ENCODE measurements around the gene SERP2. TPM values are rescaled to one million over a fixed set of nuclear protein-coding genes. Genes with fewer than 3 reads are reported as not detected.

The SERP2 gene
- total RNA-seq, 1 donor from 2014 or later = 10.6 TPM

DNA sequence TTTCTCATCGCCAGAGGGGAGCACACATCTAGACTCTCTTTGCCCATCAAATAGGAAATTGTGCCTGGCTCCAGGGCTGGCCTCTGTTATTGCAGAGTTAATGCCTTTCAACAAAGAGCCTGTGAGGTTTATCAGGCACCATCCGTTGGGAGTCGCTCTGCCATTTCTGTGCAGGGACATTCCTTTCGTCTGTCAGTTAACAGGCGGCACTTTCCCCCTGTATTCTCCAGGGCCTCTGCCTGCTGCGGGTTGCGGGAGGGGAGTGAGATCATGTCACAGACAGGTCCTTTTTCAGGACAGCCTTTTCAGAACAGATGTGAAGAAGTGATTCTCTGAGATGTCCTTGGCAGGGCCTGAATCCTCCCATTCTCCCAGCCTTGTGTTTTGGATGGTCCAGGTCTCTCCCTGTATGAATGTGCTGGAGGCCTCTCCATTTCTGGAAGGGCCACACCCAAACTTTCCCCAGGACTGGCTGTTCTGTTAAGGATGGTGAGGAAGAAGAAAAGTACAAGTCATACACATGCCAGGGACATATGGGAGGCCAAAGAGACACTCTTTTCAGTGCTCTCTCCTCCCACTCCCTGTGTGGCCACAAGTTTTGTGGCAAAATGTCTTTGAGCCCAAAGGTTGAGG, 14.9 kb downstream of the SERP2 start:
- DNase-seq (ENCODE audit: low spot score) = no peak

DNA sequence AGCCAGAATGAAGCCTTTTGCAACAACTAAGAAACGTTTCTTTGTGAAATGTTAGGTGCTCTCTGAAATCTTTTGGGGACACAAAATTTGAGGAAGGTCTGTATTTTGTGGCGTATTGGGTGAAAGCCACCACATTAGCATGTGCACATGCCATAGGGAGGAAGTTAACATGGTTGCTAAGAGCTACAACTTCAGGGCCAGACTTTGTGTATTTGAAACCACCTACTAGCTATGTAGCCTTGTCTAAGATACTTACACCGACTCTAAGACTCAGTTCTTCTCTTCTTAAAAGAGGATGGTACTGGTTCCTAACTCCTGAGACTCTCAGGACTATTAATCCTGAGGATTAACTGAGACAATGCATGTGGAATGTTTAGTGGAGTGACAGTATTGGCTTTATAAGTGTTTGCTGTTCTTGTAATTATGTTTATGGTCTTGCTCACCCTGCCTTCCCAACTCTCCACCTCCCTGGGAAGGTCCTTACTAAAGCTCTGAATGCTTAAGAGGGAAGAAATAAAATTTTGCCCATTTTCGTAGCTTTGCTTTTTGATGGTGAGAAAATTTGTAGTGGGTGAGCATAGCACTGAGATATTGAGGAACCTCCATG, 15.5 kb downstream of the SERP2 start:
- no peak for DNase-seq (ENCODE audit: low spot score)

DNA sequence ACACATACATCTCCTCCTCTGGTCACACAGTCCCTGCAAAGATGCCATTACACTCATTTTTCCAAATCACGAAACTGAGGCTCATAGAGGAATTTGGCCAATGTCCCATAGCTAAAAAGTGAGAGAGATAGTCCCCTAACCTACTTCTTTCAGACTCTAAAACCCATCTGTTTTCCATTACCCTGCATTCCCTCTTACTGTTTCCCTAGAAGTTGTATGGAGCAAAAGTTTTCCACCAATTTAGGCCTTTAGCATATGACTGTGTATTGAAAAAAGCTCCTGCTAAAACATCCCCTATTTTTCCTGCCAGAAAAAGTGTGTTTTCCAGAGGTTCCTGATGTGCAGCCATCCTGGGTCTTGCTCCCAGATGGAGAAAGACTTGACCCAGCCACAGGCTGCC, 16.3 kb downstream of the SERP2 start:
- no peak for DNase-seq (ENCODE audit: low spot score)

DNA sequence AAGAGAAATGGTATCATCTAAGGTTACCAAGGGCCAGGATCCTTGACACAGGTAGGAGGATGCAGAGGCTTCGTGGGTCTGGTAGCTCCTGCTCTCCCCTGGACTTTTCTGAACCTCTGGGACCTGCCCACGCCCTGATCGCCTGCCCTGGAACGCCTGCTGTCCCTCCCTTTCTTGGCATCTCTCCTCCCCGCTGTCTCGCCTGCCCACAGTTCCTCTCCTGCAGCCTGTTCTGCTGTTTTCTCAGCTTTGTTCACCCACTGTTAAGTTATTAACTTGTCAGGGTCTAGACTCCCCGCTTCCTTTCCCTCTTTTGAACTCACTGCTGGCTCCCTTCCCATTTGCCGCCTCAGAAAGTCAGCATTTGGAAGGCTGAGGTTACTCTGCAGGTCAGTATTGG, 19.8 kb downstream of the SERP2 start:
- no peak for DNase-seq (ENCODE audit: low spot score)

DNA sequence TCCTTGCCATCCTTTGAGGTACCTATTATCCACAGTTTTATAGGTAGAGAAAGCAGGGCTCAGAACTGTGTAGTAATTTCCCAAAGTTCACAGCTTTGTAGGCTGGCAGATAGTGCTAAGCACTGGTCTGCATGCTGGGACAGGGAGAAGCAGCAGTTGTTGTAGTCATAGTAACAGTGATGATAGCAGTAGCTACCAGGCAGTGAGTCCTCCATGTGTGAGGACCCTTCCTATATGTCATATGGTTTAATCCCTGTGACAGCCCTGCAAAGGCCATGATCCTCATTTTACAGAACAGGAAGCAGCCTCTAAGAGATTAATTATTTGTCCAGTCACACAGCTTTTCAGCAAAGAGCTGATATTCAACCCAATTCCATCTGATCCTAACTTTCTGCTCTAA, 21.0 kb downstream of the SERP2 start:
- no peak for DNase-seq (ENCODE audit: low spot score)

DNA sequence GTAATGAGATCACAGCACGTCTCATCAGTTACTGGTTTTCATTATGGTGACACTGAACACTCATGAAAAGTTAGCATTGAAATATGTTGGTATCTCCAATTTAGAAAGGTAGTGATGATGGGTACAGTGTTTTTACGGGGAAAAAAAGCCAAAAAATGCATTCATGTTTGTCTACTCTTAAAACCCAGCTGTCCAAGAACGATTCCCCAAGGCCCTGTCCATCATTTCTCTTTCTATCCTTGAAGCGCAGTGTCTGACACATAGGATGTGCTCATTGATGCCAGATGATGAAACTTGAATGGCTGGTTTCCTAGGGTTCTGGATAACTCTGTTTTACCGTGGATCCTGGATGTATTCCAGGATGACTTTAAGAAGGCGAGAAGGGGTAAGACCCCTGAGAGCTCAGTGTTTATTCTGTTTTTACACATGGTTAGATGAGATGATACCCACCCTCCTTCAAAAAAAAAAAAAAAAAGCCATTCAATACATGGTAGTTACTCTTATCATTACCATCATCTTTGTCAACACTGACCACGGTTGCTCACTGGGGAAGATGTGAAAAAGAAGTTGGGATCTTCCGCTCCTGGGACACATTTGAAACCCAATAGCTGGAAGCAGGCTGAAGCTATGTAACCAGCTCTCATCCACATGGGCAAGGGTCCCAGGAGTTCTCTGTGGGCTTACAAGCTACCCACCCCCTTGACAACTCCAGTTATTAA, 22.5 kb downstream of the SERP2 start:
- no peak for DNase-seq (ENCODE audit: low spot score)

DNA sequence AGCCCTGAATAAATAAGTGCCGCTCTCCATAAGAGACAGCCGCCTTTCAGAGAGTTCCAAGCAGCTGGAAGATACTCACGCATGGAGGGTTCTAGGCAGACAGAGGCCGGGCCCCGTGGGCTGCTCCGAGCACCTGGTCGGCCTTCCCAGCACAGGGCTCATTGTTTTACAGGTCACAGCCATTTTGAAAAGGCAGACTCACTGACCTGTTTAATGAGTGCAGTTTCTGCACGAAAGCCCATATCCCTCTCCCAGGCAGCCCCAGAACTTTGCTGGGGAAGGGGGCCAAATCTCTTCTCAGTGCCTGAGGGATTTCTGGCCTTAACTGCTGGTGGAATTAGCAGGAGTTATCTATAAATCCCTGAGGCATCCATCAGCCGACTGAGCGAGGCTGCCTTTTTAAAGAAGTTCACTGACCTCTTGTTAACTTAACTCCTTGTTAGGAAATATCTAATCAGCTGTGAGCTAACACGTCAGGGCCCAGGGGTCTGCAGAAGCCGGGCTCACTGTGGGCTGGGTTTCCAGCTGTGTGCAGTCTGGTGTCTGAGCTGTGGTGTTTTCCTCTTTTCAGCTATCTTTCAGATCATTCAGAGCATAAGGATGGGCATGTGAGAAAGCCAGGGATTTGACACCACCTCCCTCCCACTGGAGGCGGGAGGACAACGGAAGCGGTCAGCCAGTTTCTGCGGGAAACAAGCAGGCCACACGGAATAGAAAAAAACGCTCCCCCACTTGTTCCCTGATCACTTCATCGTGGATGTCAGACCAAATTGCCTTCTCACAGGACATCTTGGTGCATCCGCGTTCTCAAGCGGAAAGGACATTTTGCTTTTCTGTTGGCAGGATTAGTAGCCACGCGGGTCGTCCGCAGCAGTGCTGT, 23.3 kb downstream of the SERP2 start:
- DNase-seq (ENCODE audit: low spot score) = no peak

DNA sequence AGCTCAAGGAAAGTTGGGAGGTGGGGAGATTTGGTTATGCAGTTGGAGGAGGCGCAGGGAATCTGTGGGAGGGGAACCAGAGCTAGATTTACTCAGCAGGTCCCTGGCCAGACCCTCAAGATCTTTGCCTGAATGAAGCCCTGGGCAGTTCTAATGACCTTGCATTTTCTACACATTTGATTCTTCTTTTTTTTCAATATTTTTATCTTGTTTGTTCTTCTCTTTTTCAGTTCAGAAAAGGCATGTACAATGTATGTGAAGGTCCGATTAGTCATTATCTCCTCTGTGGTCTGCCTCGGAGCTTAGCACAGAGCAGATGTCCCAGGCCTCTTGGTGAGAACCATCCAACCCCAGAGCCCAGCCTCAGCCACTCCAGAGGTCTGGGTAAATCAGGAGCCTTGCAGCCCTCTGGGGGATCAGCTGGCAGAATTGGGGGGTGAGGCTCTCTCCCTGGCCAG, 24.2 kb downstream of the SERP2 start:
- no peak for DNase-seq (ENCODE audit: low spot score)

DNA sequence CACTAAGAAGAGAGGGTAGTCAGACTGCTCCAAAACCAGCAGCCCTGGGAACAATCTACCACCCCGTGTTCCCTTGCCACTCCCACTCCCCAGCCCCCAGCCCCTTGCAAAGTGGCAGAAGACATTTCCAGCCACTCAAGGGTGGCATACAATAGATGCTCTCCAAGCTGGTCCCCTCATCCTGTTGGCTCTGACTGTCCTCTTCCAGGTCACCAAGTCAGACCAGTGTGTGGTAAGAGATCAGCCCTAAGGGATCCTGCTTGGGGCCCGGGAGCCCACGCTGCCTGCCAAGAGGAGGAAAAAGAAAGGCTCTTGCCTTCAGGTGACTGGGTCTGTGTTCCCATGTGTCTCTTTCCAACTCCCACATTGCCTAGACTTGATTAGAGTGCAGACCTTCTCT, 25.0 kb downstream of the SERP2 start:
- DNase-seq (ENCODE audit: low spot score) = no peak

DNA sequence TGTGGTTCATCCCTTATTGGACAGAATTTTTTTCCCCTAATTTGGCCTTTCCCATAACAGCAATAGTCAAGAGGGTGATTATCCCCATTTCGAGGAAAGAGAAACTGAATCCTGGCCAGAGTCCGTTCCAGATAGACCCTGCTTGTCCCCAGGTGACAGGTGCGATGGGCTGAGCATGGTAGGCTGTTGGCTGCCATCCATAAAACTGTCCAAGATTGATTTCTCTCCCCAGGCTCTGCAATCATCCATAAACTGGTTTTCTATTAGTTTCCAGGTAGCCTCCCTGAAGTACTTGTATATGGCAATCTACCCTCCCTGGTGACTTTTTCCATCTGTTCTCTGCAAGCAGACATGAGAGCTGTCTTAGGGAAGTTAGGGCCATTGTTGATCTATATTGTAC, 25.4 kb downstream of the SERP2 start:
- no peak for DNase-seq (ENCODE audit: low spot score)

DNA sequence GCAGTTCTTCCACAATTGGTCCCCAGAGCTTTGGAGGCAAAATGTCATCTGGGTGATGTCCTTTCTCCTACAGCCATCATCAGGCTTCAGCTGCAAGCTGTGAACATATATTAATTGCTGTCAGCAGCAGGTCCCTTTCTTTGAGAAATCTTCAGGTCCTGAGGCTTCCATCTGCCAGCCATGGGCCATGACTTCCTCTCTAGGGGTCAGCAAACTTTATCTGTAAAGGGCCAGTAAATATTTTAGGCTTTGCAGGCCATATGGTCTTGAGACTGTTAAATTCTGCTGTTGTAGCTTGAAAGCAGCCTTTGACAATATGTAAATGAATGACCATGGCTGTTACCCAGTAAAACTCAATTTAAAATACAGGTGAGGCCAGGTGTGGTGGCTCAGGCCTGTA, 27.1 kb downstream of the SERP2 start:
- DNase-seq (ENCODE audit: low spot score) = no peak

DNA sequence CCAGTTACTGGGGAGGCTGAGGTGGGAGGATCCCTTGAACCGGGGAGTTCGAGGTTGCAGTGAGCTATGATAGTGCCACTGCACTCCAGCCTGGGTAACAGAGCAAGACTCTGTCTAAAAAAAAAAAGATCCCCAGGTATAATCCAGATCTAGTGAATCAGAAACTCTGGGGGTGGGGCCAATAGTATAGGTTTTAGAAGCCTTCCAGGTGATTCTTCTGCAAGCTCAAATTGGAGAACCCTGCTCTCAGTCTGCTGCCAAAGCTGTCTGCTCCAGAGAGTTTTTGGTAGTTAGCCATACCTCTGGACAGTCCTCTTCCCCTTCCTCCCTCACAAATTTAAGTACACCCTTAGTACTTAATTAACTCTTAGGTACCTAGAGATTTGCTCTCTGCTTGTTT, 28.0 kb downstream of the SERP2 start:
- no peak for DNase-seq (ENCODE audit: low spot score)

DNA sequence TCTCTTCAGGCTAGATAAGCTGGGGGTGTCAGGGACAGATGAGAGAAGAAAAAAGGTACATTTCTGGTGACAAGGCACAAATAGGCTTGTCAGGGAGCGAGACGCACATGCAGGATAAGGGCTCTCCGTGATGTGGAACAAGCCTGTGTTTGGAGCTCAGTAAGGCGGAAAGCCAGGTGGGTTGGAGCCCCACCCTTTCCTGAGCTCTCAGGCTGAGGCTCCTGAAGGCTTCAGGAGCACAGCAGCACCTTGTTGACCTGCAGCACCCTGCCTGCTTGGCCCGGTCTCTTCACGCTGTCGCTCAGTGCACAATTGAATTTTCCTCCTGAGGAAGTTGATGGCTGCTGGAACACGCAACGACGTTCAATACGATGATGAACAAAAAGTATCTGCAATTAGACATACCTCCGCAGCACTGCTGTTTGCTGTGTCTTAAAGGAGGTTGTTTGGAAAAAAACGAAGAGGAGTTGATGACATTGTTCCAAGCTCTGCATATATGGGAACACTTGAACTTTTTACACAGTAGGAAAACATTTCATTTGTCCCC, 29.3 kb downstream of the SERP2 start:
- no peak for DNase-seq (ENCODE audit: low spot score)

DNA sequence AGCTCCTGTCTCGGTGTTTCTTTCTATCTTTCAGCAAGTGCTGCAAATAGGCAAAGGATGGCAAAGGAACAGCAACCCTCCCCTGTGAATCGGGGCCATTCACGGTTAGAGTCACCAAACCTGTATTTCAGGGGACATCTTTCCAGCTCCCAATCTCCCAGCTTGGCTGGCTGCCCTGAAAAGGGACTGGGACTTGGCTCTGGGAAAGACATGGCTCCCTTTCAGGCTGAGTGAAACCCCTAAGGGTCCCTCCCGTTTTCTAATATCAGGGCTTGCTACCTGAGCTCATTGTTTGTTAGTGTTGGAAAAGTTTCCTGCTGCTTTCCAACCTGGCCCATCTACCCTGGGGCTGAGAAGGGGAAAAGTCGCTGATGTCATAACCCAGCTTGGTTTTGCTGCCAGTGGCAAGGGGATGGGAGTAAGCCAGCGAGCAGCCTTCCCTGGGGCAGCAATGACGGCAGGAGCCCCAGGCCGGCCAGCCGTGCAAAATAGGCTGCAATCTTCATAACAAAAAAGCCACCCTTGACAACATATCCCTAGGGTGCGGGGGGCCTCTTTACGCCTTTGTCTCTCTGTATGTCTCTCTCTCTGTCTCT, 29.9 kb downstream of the SERP2 start:
- DNase-seq (ENCODE audit: low spot score) = no peak

DNA sequence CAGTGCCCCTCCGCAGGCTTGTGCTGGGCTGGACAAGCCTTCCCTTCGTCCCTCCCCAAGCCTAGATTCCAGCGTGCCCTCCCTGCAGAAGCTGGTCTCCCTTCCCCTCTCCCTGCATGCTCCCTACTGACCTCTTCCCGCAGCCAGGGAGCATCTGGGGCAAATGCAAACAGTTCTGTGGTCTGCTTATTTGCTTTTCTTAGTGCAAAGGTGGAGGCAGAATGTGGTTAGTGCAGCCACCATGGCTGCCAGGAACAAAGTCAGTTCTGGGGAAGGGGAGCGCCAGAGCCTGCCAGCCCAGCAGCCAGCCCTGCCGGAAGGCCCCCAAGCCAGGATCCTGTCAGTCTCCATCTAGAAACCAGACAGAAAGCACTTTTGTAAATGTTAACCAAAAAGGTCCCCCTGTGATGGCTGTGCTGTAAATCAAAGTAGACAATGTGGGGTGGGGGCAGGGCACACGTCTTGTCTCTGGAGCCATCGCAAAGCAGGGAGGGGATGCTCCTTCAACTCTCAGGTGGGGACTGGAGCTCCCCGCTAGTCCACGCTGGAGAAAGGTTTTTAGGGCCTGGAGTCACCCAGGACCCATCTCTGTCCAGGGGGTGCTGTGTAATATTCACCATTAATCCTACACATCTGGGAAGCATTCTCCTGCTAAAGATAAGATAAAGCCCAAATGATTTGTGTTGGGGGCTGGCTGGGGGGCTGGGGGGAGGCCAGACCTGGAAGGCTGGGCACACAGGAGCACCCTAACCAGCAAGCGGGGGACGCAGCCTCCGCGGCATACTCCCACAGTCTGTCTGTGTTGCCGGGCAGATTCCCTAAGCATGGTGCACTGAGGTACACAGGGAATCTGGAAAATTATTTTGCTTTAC, 30.9 kb downstream of the SERP2 start:
- no peak for DNase-seq (ENCODE audit: low spot score)

DNA sequence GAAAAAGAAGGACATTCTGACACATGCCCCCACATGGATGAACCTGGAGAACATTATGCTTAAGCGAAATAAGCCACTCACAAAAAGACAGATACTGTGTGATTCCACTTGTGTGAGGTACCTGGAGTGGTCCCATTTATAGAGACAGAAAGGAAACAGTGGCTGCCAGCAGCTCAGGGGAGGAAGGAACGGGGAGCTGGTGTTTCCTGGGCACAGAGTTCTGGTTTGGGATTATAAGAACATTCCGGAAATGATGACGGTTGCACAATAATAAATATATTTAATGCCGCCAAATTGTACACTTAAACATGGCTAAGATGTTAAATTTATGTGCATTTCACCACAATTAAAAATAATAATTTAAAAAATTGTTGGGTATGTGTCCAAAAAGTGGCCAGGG, 33.0 kb downstream of the SERP2 start:
- no peak for DNase-seq (ENCODE audit: low spot score)

DNA sequence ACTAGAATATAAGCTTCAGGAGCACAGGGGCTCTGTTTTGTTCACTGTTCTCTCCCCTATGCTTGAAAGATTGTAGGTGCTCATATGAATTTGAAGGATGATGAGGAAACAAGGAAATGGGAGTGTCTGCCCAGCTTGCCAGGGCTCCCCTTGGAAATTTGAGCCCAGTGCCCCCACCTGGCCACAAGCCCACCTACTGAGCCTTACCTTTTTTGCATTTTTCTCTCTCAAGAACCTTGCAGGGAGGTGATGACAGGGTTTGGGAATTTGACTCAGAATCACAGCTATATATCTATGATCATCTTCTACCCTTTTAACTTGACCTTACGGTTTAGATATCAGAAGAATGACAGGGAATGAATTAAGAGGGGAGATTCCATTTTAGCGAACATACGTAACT, 33.8 kb downstream of the SERP2 start:
- DNase-seq (ENCODE audit: low spot score) = no peak

DNA sequence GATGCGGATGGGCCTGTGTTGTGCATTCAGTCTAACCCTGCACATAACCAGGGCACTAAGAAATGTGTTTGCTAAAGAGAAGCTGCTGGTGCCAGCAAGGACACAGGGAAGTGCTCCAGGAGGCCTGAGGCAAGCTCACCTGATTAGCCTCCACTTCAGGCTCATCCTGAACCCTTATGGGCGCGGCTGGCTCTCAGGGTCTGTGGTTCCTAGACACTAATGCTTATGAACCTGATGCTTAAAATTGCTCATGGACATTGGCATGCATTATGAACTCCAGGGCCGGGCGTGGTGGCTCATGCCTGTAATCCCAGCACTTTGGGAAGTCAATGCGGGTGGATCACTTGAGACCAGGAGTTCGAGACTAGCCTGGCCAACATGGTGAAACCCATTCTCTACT, 34.3 kb downstream of the SERP2 start:
- DNase-seq (ENCODE audit: low spot score) = no peak

DNA sequence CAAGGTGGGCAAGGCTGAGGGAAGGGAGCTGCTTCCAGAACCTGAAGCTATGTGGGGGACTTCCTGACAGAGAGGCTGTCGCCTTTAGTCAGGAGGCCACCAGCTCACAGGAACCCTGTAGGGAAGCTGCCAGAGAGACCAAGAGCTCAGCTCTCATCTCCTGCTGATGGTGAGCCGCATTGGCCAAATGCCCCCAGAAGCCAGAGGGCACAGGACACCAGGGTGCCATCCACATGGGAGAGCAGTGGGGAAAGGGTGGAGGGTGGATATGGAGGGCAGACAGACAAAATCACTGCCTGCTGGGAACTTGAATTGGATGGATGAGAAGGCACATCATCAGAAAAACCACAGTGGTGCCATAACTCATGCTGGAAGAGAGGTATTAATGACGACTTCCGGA, 36.0 kb downstream of the SERP2 start:
- no peak for DNase-seq (ENCODE audit: low spot score)

DNA sequence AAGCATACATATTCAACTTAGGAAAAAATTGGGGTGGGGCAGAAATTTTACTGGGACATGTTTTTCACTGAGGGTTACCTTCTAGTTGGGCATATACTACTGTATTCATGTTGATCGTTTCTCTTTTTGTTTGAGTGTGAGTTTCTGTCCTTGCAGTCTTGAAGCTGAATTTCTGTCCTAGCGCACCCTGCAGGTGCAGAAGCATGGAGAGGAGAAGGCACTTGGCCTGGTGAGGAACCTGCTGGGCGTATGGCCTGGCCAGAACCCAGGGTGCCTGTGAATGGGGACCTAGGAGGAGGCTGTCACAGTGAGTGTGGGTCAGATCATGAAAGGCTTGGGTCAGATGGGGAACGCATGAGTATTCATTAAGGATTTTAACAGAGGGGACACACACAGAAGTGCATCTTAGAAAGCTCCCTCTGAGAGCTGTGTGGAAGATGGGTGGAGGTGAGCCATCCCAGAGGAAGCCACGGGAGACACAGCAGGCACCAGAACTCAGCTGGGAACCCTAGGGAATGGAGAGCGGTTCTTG, 36.8 kb downstream of the SERP2 start:
- no peak for DNase-seq (ENCODE audit: low spot score)
